NOMO-1 treated with DMSO at 0.1 percent for 48 hours (cell line): Measurements from ENCODE around the gene ZNF438.
"Not testable (repeated sequence)": the region's sequence is repeated elsewhere in the genome, so short reads cannot be mapped to it uniquely, and the experiment has no call there.

Source experiments
- DNase-seq: peaks from one replicate; lab custom pipeline; 2025; ENCODE audit not compliant: unreplicated experiment; lab: John Stamatoyannopoulos, UW

The ZNF438 gene, protein sequence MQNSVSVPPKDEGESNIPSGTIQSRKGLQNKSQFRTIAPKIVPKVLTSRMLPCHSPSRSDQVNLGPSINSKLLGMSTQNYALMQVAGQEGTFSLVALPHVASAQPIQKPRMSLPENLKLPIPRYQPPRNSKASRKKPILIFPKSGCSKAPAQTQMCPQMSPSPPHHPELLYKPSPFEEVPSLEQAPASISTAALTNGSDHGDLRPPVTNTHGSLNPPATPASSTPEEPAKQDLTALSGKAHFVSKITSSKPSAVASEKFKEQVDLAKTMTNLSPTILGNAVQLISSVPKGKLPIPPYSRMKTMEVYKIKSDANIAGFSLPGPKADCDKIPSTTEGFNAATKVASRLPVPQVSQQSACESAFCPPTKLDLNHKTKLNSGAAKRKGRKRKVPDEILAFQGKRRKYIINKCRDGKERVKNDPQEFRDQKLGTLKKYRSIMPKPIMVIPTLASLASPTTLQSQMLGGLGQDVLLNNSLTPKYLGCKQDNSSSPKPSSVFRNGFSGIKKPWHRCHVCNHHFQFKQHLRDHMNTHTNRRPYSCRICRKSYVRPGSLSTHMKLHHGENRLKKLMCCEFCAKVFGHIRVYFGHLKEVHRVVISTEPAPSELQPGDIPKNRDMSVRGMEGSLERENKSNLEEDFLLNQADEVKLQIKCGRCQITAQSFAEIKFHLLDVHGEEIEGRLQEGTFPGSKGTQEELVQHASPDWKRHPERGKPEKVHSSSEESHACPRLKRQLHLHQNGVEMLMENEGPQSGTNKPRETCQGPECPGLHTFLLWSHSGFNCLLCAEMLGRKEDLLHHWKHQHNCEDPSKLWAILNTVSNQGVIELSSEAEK

DNA sequence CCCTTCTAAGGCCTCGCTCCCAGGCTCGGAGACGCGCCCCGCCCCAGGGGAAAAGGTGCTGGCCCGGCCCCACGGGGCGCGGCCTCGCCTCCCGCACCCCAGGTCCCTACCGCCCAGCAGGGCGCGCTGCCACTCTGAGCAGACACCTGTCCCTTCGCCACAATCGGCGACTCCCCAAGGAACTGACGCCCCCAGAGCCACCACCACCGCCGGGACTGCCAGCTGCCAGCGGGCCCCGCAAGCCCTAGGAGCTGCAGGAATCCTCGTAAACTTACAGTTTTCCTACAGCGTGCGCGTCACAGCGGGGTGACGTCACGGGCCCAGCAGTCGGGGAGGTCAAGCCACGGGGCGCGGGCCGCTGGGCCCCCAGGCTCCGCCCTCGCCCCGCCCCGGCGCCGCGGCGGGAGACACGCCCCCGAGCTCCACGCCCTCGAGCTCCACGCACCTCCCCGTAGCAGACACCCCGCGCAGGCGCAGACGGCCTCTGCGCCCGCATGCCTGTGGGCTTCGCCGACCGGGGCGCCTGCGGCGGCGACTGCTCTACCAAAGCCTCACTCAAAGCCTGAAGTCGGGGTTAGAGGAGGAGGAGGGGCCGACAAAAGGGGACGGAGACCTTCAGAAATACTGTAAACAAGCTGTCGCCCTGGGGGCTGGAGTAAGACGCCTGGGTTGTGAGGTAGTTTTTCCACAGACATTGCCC, at the start of gene ZNF438:
TSS of gene ZNF438 (minus strand) at position 308 of the 700 bp plus-strand sequence. CDS start 154,831 bp downstream, outside the sequence.
- peak; percentile 95 for DNase-seq

DNA sequence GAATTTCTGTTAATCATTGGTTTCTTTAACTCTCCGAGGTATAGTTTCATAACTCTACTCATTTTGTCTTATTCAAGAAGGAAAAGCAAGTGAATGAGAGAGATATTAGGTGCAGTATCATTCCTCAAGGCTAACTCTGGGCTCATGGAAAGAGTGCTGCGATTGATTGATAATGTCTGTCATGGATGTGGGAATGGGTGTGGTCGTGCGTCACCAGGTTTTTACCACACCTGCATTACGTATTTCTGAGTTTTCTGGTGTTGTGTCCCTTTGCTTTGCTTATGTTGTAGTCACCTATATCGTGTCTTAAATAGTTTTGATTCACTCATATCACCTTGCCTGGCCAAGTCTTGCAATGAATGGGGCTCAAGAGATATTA, 44.9 kb upstream of the ZNF438 start:
- no peak for DNase-seq

DNA sequence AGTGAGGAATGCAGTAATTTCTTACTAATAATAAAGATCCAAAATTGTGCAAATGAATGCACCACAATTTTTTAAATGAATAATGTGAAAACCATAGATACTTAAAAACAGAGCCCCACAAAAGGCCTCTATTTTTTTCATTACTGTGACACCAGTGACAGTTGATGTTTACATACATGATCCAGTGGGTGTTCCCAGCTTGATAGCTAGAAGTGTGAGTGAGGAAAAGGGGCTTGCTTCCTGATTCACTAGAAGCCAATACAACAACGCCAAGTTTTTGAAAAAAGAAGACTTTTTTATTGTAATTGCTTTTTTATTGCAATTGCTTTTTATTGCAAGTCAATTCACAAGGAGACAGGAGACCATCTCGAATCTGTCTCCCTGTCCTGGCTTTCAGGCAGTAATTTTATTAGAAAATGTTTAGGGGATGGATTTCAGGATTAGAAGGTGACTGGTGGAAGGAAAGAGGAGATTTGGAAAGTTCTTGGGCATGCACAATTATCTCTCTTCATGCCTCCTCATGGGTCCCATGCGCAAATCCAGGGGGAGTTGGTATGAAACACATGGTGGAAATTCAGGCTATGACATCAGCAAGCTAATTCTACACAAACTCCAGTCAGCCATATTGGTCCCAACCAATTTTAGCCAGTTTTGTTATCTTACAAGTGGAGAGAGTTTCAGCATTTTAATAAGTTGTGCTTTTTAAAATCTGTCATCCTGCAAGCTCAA, 44.4 kb upstream of the ZNF438 start:
- DNase-seq, result no peak

DNA sequence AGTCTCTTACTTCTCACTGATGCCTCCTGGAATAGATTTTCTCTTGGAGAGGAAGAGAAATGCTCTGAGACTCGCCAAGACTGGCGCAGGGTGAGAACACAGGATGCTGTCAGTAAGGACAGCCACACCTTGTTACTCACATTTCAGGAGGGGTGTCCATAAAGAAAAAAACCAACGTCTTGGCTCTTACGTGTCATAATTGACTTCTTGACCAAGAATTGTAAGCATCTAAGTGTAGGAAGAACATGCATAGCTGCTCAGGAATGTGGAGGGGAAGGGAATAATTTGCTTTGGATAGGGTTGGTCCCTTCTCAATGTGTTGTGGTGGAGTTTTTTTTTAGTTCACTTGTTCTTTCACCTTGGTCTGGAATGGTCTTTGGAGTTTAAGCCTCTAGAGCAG, 43.8 kb upstream of the ZNF438 start:
- DNase-seq, result no peak

DNA sequence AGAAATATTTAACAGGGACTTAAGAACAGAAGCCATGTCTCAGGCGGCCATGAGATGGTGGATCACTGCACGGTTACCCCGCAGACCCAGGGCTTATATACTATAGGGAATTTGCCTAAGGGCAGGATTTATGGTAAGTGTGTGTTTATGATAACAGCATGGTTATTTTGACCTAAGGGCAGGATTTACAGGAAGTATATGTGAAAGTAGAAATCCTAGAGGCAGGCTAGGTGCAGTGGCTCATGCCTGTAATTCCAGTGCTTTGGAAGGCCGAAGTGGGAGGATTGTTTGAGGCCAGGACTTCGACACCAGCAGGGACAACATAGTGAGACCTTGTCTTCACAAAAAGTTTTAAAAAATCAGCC, 43.0 kb upstream of the ZNF438 start:
- no peak for DNase-seq

DNA sequence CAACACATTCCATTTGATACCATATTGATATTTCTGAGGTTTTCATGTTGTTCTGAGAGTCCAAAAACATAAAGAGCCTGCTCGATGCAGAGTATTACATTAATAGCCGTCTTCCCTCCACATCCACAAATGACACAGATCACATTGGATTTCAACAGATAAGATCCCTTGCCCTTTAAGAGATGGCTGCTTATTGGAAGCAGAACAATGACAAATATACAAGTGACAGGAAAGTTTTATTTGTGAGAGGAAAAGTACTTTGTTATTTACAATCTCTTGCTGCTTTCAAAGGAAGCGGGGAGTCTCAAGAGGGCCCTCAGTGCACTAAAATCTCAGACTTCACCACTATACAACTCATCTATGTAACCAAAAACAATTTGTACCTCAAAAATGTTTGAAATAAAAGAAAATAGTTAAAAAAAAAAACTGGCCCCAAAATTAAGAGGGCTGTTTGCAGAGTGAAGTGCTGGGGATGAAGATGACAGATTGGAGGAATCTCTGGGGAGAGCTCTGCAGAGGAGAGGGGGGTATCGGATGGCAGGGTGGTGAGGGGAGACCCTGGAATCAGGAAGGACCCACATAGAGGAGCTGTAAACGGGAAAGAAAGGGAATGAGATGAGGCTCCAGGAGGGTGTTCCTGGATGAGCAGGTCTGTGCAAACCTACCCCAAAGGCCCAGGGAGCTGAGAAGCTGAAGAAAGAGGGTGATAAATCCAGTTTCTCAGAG, 42.5 kb upstream of the ZNF438 start:
- DNase-seq, result no peak

DNA sequence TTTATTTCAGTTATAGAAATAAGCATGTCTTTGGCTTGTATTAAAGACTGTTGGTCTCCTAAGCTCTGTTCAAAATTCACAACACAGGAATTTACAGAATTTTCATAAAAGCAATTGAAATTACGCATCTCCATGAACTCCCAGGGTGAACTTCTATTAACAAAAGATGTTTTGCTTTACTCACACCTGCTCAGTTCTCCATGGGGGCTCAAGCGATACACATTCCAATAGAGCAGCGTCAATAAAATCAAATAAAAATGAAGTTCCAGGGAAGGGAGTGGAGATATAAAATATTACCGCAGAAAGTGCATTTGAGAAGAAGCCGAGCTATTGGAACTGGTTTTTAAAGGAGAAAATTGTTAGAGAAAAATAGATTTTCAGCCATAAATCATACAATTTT, 41.5 kb upstream of the ZNF438 start:
- DNase-seq, result no peak

DNA sequence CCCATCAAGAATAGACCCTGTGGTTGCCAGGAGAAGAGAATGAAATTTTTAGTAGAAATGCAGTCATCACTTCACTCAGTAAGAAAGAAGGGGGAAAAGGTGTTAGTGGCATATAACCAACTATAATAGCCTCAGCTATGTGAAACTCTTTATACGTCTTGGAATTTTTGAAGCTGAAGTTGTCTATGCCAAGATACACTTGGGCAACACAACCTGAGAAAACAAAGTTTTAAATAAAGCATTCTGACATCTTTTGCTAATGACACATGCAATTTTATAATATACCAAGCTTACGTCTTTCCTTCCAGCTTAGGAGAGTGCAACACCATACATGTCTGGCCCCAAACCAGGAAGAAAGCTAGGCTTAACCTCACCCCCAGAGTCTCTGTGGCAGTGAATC, 40.8 kb upstream of the ZNF438 start:
- DNase-seq, result no peak

DNA sequence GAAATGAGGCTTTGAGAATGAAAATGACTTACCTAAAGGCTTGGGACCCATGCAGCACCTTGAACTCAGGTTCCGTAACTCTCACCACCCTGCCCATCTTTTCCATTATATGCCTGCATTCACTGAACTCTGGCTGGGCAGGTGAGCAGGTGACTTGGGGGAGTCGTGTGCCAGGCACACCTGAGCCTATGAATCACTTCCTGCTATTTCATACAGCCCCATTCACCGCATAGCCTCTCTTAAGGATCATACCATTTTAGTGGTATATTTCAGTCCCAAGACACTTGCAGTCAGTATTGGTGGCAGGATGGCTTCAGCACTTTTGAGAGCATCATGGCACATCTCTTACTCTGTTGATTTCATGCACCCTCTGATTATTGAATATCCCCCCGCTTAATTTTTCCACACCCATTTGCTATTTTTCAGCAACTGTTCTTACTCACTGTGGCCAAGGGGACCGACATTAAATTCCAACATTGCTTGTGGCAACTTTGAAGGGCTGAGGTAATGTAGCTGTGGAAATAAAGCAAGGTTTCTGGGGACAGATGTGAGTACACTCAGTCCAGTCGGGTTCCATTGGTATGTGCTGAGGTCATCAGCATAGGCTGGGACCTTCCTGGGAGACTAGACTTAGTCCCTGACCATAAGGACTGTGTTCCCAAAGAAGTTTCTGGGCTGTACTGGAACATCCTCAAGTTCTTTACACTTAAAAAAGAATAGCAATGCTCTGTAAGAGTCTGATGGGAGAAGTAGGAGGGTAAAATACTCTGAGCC, 39.8 kb upstream of the ZNF438 start:
- DNase-seq, result no peak

DNA sequence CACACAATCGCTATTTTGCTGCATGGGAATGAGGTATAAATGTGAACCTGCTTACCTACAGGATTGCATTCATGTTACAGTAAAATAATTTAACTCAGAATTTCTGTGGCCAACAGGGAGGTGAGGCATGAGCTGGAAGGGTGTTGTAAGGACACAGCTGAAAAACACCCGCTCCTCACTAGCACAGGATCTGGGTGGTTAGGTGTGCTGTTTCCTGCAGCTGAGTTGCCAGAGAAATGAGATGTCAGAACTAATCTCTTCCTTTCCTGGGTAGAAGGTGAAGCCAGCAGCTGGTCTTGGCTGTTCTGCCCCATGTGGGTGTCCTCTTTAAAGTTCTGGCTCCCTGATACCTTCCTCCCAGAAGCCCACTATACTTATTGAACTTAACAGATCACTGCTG, 39.0 kb upstream of the ZNF438 start:
- no peak for DNase-seq

DNA sequence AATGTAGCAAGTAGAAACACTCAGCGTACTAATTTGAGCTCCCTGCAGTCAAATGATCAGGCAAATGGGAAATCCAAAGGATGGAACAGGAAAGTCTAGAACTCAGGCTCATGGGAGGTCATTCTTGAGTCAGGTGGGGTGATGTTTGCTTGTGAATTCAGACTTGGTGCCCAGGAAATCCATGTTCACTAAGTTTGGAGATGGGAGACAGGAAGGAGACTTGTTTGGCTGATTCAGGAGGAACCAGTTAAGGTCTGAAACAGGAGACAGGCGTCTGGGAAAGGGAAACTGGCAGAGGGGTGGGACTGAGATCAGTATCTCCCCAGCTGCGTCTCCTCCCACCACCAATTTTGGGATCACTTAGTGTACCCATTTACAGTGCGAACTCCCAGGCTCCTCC, 38.4 kb upstream of the ZNF438 start:
- no peak for DNase-seq

DNA sequence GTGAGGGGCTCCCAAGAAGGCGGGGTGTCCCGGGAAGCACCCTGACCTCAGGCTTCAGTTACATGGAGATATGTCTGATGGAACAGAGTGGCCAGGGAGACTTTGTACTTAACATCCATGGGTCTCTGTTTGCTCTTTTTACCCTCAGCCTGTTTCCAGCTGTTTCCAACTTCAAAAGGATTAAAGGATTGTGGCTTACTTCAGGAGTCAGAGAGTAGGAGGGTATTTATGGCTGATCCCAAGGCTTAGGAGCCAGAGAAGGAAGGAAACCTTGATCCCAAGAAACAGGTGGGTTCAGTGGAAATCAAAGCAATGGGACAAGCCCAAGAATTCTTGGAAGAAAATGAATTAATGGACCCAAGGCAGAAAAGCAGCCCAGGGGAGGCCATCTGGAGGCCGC, 37.7 kb upstream of the ZNF438 start:
- no peak for DNase-seq

DNA sequence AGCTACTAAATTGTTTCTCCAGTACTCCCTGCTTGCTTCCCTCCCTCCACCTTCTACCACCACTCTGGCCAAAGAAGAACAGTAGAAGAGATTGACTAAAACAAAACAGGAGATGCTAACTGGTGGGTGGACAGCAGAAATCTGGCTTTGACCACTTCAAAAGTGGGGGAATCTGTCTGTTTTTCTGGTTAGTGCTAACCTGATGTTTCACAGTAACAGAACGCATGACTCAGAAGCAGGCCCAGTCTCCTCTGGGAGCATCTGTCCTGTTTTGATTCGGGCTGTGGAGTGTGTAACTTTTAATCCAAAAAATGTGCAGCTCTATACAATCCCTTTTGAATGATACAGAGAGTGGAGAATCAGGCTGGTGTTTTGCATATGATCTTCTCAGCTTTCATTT, 32.7 kb upstream of the ZNF438 start:
- no peak for DNase-seq

DNA sequence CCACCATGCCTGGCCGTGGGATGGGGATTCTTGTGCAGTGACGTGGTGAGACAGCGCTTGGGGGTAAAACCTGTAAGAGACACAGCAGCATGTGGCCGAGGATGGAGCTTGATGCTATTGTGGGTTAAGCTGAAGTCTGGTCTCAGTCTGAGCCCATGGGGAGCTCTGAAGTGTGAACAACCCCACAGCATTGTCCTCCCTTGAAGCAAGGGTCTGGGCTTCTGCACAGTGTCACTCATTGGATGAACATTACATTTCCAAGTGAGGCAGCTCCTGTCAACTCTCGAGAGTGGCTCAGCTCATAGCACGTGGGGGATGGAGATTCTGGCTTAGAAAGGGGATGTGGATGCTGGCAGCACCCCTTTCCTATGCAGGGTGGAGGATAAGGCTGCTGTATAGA, 32.2 kb upstream of the ZNF438 start:
- DNase-seq, result no peak

DNA sequence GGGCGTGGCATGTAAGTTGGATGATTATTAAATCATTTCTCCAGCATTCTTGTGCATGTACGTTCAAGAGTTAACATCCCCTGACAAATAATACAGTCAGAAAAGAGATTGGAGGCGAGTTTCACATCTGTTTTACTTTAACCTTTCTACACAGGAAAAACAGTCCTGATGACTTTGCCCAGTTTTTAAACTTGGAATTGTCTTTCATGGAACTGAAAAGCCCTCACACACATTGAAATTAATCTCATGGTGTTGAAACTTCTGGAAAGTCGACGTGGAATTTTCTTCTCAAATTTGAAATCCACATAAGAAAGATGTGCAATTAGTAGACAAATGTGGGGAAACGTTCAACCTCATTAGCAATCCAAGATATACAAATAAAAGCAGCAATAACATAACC, 31.2 kb upstream of the ZNF438 start:
- DNase-seq, result no peak

DNA sequence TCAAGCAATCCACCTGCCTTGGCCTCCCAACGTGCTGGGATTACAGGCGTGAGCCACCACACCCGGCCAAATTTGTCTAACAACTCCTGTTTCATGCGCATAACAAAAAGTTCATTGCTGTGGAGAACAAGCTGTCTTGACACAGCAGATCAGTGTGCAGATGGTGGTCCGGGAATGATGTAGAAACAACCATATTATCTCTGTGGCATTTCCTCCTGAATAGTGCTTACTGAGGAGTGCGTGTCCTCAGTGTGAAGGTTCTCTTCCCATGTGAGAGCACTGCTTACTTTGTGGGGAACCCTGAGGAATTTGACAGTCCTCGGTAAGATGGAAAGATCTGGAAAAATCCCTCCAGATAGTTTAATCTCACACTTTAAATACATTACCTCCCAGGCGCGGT, 30.3 kb upstream of the ZNF438 start:
- DNase-seq, result no peak

DNA sequence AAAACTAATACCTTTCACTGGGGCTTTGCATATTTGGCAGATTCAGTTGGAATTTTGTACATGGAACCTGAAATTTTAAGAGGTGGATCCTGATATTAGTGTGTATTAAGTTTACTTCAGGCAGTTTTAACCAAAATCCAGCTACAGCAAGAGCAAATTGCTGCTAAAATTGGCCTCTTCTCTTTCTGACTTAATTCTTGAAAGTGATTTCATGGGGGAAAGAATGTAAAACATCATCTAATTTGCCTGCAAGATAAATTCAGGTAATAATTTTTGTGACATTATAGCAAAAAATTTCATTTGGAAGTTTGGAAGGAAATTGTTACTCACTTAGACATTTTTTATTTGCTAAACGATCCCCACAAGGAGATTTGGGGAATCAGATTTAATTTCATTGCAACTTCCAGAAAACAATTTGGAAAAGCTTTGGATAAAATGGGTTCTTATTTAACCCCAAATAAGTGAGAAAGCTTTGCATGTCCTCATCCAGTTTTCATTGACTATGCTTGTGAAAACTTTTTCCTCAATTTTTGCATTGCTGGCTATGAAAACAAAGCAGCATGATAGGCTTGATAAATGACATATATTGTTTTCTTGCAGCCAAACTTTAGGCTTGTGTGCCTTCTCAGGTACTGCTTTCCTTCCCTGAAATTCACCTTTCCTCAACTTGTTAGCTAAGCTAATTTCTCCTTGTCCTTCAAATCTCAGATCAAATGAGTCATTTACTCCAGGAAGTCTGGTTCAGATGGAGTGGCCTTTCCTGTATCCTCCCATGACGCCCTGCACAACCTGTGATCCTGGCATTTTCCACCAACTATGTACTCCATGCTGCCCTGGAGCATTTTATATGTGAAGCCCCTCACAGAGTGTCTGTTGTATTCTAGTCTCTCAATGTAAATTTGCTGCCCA, 27.4 kb upstream of the ZNF438 start:
- DNase-seq, result no peak

DNA sequence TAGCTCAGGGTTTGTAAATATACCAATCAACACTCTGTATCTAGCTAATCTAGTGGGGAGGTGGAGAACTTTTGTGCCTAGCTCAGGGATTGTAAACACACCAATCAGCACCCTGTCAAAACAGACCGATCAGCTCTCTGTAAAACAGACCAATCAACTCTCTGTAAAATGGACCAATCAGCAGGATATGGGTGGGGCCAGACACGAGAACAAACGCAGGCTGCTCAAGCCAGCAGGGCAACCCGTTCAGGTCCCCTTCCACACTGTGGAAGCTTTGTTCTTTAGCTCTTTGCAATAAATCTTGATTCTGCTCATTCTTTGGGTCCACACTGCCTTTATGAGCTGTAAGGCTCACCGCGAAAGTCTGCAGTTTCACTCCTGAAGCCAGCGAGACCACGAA, 25.0 kb upstream of the ZNF438 start:
- not testable (repeated sequence) for DNase-seq
